HG02571 (cell line): ENCODE results near the gene FTH1.
"Not testable (repeated sequence)": the region's sequence is repeated elsewhere in the genome, so short reads cannot be mapped to it uniquely, and the experiment has no call there.

Experiments used
- ATAC-seq: cut with Tn5 transposase; IDR thresholded peaks from one replicate; pipeline ENCODE4 v1.9.1; 2021; ENCODE audit warnings: mild to moderate bottlenecking, moderate library complexity; ENCODE audit not compliant: unreplicated experiment

FTH1 gene

DNA sequence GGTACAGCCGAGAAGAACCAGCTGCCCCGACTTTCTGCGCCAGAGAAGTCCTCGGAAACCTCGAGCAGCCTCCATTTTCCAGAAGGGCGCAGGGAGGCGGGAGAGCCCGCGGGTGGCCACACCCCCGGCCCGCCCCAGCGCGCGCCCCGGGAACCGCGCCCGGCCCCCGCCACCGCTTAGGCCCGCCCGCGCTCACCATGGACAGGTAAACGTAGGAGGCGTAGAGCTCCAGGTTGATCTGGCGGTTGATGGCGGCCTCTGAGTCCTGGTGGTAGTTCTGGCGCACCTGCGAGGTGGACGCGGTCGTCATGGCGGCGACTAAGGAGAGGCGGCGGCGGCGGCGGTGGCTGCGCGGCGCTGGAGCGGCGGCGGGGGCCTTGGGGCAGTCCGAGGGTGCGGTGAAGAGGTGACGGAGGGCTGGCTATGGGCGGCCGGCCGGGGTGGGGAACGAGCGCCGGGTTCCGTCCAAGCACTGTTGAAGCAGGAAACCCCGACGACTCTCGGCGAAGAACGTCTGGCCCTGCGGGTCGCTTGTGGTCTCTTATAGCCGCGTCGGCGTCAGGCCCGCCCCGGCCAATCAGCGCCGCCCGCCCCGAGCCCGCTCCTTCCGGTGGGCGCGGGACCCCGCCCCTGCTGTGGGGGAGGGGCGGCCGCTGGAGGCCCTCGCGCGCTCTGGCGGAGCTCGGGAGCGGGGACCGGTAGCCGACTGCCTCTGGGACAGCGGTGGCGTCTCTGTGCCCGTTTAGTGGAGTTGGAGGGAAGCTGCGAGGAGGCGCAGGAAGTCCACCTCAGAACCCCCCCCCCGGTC is at the start of gene FTH1:
TSS of gene FTH1 (minus strand) at position 519 of the 808 bp plus-strand sequence. CDS start at position 310, 209 bp downstream.
- peak; percentile 55 for ATAC-seq

DNA sequence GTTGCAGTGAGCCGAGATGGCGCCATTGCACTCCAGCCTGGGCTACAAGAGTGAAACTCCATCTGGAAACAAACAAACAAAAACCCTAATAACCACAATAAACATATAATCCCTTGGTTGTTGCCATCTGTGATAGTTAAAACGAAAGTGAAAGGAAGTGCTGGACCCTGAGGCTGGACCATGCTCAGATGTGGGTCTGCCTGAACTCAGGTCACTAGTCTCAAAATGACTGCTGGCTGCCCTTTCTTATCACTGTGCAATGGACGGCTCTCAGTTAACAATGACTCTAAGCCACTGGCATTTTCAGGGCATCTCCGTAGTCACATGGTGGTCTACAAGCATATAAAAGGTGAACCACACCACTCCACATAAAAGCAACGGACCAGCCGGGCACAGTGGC is 48.2 kb upstream of the FTH1 start:
- ATAC-seq, result no peak

DNA sequence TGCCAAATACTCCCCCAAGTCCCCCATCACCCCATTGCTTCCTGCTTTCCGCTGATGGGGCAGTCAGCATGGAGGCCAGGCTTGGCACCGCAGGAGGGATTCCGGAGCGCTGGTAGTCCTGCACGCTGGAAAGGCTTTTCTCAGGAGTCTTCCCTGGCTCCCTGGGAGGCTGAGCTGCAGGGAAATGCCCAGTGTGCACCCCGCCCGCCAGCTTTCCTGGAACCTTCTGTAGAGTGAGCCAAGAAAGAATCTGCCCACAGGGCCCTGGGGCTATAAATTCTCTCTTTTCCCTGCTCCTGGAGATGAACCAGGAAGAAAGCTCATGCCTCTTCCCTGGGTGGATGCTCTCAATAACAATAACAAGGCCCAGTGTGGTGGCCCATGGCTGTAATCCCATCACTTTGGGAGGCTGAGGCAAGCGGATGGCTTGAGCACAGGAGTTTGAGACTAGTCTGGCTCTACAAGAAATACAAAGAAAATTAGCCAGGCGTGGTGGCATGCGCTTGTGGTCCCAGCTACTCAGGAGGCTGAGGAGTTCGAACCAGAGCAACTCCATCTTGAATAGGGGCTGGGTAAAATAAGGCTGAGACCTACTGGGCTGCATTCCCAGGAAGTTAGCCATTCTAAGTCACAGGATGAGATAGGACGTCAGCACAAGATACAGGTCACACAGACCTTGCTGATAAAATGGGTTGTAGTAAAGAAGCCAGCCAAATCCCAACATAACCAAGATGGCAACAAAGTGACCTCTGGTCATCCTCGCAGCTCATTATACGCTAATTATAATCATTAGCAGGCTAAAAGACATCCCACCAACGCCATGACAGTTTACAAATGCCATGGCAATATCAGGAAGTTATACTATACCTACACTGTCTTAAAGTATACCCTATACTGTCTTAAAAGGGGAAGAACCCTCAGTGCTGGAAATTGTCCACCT is 46.4 kb upstream of the FTH1 start:
- no peak for ATAC-seq

DNA sequence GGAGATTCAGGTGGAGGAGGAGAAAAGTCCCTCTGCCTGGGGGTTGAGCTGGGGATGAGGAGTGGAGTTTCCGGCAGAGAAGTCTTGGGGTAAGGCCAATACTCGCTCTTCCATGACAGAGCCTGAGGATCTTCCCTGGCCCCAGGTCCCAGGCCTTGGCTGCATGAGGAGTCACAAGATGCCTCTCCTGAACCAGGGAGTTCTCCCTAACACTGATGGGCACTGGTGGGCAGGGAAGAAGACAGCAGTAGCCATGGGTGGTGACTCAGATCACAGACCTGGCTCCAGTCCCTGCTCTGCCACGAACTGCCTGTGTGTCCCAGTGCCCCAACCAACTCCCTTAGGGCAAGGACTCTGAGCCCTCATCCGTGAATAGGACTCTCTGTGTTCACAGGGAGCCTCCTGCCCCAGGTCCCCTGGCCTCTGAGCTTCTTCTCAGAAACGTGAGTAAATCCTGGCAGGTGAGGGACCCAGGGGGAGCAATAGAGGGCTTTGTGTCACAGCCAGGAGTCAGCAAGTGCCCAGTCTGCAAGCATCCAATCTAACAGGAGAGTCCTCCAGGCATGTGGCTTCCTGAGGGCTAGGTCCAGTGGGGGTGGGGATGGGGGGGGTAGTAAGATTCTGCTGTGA is 45.5 kb upstream of the FTH1 start:
- ATAC-seq, result no peak

DNA sequence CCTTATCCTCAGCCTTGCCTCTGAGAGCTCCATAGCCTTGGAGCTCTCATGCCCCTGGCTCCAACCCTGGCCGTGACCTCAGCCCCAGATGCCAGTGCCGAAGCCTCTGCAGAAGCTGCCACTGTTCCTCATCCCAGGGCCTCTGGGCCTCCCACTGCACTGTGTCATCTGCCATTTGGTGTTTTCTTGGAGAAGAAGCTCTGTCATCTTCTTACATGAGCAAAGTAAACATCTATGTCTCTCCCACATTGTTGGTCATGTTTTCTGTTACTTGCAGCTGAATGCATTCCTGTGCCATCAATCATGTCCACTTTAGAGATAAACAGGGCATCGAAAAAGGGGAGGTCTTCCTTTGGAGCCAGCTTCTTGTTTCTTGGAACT is 45.0 kb upstream of the FTH1 start:
- no peak for ATAC-seq

DNA sequence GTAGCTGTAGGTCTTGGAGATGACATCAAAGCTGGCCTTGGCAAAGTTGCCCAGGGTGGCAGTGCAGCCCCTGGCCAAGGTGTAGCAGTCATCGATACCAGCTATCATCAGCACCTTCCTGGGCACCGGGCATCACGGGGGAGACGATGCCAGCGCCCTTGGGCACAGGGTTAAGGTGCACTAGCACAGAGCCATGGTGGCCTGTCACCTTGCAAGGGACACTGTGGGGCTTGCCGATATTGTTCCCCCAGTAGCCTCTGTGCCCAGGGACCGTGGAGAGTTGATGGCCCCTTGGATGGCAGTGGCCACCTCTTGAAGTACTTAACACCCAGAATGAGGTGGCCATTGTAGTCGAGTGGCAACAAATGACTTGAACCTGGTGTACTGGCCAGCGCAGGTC is 44.4 kb upstream of the FTH1 start:
- no peak for ATAC-seq

DNA sequence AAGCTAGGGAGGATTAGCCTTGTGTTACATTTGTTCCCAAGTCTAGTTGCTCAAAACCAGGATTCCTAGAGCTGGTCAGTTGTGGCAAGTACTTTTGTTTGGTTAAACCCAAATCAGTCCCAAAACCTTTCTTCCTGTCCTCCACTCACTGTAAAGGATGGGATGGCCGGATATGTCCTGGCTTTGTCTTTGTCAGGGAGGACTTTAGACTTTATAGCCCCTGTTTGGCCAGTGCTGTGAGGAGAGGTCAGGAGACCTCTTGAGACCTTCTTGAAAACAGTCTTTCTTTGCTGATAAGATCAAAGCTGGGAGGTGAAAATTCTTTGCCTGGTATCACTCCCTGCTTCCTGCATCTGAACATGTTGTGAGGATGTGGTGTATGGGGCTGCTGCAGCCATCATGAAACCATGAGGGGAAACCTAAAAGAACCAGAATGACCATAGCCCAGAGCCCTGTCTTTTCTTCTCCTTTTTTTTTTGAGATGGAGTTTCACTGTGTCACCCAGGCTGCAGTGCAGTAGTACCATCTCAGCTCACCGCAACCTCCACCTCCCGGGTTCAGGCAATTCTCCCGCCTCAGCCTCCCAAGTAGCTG is 43.6 kb upstream of the FTH1 start:
- no peak for ATAC-seq

DNA sequence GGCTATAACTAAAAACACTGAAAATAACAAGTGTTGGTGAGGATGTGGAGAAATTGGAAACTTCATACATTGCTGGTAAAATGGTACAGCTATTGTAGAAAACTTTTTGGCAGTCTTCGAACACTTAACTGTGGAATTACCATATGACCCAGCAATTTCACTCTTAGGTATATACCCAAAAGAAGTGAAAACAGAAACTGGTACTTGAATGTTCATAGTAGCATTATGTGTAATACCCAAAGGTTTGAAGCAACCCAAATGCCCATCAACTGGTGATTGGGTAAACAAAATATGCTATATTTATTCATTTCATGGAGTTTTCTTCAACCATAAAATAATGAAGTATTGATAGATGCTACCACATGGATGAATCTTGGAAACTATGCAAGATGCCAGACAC is 40.8 kb upstream of the FTH1 start:
- ATAC-seq, result no peak

DNA sequence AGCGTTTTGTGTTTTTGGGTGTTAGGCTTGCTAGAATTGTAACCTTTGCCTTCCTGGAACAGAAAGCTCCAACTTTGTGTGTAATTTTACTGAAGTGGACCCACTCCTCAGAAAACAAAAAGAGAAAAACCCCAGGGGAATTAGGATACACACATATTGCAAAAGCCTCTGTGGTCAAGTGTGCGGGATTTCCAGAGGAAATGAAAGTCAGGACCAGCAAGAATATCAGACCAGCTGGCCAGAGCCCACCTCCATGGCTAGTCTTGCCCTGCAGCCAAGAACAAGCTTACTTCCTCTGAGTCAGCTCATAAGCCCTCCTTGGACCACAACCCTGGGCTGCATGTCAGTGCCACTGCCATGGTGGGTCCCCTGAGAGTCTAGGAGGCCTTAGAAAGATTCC is 37.0 kb upstream of the FTH1 start:
- ATAC-seq, result no peak

DNA sequence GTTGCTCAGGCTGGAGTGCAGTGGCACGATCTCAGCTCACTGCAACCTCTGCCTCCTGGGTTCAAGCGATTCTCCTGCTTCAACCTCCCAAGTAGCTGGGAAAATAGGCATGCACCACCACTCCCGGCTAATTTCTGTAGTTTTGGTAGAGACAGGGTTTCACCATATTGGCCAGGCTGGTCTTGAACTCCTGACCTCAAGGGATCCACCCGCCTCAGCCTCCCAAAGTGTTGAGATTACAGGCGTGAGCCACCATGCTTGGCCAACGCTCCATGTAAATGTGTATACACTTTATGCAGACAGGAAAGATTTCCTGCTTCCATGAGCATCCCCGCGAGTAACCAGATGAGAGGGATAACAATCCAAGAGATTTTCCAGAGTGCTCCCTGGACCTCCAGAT is 34.8 kb upstream of the FTH1 start:
- ATAC-seq, result not testable (repeated sequence)

DNA sequence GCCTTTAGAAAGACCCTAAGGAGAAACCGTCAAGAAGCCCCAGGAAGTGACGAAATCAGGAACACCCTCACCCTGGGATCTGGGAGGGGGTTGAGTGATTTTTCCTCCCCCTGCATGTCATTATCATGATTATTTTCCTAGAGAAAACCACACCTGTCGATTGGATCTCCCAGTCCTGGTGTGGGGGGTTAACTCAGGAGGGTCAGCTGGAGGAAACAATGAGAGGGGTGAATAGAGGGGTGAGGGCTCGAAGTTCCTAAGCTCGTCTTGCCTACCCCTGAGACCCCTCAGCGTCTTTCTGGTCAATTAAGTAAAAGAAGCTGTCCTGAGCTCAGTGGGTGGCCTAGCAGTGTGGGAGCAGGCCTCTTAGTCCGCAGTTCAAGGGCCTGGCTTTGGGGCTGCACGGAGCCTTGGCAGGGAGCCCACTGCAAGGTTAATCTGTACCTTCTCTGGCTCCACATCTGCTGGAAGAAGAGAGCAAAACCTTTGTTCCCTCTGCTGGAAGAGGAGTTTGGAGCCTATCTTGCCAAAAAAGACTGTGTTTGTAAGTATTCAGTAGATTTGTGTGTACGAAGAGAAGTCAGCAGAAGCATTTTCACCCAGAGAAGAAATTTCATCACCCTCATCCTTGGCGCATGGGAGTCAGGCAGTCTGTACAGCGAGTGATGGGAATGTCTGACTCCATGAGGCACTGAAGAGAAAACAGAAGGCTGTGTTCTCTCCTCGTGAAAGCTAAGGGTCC is 34.2 kb upstream of the FTH1 start:
- ATAC-seq, result no peak

DNA sequence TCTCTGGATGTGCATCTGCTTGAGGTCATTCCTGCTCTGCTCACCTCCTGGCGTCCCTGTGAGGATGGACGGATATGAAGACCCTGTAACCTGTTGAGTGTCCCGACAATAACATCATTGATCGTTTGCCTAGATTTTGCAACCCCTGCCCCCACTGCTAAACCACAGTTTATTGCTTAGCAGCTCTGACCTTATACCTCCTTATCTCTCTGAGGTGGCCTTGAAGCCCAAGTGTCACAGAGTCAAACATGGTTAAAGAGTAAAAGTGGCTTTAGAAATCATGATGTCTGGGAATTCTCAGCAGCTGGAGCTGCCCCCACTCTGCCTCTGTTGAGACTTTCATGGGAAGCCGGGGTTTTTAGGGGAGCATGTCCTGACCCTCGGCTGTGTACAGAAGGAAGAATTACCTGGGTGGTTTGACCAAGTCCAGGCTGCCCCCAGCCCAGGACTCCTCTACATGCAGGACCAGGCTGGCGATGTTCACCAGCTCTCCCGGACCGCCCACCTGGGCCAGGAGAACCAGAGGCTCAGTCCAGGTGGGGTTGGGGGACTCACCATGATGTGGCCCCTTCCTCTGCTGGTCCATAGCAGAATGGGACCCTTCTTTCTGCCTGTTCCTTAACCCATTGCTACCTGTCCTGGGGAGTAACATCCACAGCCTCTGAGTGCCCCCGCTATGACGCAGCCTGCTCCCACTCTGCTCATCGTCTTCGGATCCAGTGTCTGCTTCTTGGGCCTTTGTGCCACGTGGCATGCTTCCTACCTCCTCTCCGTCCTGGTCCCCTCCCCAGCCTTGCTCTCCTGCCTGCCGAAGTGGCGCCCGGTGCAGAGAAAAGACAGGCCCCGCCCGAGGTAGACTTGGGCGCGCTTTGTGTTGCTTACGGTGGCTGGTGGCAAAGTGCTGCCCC is 33.4 kb upstream of the FTH1 start:
- no peak for ATAC-seq

DNA sequence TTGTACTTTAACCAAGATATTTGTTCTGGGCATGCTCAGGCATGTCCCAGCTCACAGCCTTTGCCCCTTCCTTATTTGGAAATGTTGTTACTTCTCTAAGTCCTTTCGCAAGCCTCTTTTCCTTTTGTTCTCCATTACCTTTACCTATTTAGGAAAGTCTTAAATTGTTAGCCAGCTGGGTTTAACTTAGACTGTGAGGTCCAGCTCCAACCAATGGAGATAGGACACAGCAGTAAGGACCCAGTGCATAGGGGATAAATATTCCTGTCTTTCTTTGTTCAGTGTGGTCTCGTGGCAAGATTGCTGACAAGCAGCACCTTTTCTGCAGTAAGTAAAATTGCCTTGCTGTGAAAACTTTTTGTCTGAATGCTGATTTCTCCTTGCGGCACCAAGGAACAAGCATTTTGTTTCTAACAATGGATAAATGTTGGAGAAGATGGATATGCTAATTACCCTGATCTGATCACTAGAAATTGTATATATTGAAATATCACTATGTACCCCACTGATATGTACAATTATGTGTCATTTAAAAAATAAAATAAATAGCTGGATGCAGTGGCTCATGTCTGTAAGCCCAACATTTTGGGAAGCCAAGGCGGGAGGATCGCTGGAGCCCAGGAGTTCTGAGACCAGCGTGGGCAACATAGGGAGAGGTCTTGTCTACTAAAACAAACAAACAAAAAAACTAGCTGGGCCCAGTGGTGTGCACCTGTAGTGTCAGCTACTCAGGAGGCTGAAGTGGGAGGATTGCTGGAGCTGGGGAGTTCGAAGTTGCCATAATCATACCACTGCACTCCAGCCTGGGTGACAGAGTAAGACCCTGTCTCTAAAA is 31.9 kb upstream of the FTH1 start:
- ATAC-seq, result no peak

DNA sequence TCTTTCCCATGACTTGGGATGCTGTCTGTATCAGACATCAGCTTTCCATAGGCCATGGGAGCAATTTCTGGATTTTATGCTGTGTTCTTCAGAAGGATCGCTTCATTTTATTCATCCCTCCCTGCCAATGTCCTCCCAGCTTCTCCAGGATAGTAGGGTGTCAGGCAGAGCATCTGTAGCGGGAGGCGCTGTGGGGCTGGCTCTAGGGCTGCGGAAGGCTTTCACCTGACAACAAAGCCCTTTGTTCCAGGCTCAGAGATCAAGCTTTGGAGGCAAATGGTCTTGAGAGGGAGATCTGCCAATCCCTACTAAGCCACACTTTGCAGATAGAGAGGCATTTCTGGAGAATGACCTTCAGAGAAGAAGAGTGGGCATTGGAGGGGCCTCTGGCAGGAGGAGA is 29.5 kb upstream of the FTH1 start:
- ATAC-seq, result no peak

DNA sequence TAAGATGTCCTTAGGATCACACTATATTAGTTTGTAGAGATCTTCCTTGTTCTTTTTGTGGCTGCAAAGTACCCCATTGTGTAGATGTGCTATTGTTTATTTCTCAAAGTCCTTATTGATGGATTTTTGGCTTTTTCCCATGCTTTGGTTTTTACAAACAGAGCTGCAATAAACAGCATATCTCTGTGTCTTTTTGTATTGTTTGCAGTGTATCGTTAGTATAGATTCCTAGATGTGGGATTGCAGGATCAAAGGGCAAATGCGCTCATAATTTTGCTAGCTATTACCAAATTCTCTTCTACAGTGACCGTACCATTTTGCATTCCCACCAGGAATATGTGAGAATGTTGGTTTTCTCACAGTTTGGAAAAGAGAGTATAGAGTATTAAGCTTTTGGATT is 27.5 kb upstream of the FTH1 start:
- ATAC-seq, result no peak

DNA sequence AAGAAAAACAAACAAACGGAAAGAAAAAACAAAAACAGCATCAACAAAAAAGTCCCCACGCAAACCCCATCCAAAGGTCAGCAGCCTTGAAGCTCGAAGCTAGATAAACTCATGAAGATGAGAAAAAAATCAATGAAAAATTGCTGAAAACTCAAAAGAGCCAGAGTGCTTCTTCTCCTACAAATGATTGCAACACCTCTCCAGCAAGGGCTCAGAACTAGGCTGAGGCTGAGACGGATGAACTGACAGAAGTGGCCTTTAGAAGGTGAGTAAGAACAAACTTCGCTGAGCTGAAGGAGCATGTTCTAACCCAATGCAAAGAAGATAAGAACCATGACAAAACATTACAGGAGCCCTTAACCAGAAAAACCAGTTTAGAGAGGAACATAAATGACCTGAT is 18.4 kb upstream of the FTH1 start:
- no peak for ATAC-seq

DNA sequence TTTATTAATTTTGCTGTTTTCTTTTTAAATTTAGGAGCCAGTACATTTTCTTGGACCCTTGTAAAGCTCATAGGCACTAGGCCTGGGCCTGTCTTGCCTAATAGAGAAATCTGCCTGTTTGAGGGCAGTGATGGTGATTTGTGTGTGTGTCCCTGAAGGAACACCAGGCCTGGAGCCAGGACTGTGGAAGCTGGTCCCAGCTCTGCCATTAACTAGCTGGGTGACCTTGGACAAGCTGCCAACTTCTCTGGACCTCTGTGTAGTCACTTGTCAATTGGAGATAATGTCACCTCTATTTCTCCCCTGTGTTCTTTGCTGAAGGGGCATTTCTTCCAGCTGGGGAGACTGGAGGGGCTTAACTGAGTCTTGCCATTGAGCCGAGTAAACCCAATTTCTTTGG is 16.0 kb upstream of the FTH1 start:
- ATAC-seq, result no peak

DNA sequence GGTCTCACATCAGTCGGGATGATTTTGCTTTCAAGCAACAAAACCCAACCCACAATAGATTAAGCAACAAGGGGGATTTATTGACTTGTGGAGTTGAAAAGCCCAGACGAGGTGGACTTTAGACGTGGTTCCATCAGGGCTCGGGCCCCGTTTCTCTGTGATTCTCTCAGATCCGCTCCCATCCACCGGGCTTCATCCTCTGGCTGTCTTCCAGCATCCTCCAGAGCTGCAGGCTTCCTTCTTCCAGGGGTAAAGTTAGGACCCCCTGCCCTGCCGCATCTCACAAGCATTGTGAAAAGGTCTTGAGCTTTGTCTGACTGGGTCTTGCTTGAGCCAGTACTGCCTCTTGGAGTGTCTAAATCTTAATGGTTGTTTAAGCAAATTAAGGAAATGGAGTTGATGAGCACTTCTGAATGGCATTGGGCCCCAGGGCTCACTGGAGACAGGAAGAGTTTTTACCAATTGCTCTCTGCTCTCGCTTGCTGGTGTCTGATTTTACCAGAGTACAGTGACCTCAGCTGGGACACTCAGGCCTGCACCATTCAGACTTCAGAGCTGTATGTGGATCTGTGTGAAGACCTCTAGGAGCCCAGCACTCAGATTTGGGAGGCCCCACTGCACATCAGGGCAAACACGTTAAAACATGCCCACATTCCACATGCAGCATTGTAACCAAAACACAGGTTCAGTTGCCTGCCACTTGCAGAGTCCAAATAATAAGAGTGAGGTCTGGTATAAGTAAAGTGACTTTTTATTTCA is 13.5 kb upstream of the FTH1 start:
- no peak for ATAC-seq
